HG02642 (cell line): Measurements from ENCODE around the gene PPFIBP2.
"Not testable (repeated sequence)": the region's sequence is repeated elsewhere in the genome, so short reads cannot be mapped to it uniquely, and the experiment has no call there.

Source experiments
- ATAC-seq: cut with Tn5 transposase; IDR thresholded peaks from one replicate; pipeline ENCODE4 v1.9.1; 2021; ENCODE audit warnings: mild to moderate bottlenecking; ENCODE audit not compliant: unreplicated experiment, poor library complexity

The PPFIBP2 gene

DNA sequence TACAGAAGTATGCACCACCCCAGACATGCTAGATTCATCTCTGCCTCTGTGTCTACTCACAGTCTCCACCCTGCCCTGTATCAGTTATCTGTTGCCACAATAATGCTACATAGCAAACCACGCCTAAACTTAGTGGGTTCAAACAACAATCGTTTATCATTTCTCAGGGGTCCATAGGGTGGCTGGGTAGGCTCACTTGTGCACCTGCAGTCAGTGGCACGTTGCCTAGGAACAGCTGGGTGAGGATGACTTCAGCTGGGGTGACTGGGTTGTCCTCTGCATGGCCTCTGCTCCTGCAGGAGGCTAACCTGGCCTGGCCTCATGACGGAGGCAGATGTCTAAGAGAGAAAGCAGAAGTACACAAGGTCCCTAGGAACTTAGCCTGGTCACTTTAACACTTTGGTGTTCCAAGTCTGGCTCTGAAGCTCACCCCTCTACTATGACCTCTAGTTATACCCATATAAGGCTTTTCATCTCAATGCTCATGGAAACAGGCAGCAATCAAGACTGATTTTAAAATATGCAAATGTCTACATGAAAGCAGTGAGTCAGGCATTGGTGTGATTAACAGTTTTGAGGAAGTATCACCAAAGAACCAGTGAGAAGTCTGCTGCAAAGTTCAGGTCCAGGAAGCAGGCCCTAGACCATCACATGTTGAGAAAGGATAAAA, 17.8 kb upstream of the PPFIBP2 start:
- ATAC-seq, result peak; percentile 88

DNA sequence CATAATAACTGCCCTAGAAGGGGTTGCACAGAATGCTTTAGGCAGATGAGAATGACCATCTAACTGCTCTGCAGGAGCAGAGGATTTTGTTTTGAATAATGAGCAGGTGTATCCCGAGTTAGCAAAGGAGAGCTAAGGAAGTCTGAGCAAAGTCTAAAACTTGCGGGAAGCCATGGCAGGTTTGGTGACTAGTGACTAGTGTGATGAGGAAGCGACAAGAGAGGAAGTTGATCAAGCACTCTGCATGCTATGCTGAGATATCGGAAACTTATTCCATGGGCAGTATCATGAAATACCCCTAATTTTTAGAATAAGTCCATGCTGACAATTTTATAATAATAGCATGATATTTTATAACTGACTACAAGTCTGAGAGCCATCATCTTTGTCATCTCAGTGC, 15.6 kb upstream of the PPFIBP2 start:
- ATAC-seq, result no peak

DNA sequence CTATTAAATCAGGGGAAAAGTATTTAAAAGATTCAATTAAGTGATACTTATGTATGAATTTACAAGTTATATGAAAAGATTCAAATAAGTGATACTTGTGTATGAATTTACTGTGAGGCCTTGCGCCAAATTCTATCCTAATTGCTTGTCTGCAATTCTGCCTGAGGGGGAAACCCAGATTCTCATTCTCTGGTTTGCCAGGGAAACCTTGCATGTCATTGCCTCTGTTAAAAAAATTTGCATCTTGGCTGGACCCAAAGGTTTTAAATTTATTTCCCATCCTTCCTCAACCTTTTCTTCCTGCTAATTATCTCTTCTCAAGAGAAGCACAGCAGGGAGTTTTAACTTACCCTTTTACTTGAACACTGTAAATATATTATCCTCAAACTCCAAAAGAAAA, 14.7 kb upstream of the PPFIBP2 start:
- no peak for ATAC-seq

DNA sequence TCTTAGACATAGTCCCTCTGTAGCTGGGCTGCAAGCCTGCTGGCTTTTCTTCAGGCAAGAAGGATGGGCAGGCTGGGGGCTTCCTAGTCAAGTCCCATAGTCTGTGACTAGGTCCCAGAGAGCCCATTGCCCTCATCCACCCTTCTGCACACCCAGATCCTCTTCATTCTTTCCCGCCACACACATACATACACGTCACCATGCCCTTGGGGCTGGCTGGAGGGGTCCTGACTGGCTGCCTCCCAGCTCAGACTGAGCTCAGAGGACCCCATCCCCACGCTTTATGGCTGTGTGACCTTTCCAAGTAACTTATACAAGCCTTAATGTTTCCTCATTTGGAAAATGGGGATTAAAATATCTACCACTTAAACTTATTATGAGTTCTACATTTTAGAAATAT, 13.5 kb upstream of the PPFIBP2 start:
- ATAC-seq, result no peak

DNA sequence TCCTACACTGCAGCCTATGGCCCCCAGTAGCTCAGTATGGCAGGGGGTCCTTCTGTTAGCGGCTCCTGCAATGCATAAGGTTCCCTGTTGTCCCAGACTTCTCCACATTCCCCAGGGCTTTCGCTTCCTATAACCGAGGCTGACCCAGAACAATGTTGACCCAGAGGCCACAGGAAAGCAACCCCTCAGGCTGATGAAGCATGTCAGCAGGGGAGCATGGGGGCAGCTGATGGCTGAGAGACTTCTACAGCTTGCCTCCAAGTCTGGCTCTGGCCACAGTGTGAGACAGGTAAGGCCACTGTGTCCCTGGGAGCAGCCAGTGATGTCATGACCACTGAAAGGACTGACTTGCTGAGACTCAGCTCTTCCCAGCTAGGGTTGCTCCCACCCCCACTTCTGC, 12.5 kb upstream of the PPFIBP2 start:
- no peak for ATAC-seq

DNA sequence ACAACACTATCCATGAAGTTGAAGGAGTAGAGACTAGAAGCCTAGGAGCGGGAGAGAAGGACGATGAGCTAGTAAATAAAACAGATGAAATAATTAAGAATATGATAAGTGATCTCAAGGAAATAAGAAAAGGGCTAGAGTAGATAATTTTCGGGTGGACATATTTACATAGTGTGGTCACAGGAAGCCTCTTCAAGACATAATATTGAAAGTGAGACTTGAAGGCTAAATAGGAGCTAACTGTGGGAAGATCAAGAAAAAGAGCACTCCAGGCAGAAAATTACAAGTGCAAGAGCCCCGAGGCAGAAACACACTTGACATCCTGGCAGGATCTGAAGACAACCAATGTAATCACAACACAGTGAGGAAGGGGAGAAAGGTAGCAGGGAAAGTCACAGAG, 11.9 kb upstream of the PPFIBP2 start:
- ATAC-seq, result peak; percentile 58

DNA sequence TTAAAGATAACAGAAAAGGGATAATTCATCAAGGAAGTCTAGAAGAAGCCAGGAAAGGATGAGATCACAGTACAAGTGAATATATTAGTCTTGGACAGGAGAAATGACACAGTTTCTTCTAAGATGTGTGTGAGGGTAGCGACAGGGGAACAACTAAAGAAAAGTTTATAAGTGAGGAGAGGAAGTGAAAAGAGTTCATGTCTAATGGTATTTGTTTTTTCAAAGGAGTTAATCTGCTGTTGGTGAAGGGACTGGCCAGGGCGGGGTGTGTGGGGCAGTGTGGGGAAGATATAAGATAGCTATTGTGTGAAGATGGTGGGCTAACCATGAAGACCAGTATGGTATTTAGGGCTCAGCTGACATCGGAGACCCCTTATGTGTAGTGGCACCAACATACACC, 7.6 kb upstream of the PPFIBP2 start:
- no peak for ATAC-seq

DNA sequence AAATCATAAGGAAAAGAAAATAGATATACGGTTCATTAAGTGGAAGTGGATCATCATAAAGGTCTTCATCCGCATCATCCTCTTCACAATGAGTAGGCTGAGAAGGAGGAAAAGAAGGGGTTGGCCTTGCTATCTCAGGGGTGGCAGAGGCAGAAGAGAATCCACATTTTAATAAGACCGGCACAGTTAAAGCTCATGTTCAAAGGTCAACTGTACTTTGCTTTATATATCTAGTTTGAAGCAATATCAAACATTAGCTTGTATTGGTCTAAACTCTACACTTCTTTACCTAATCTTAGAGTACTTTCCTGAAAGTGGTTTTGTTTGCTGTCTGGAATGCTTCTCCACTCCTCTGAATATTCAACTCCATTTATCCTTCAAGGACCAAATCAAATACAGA, 5.7 kb upstream of the PPFIBP2 start:
- no peak for ATAC-seq

DNA sequence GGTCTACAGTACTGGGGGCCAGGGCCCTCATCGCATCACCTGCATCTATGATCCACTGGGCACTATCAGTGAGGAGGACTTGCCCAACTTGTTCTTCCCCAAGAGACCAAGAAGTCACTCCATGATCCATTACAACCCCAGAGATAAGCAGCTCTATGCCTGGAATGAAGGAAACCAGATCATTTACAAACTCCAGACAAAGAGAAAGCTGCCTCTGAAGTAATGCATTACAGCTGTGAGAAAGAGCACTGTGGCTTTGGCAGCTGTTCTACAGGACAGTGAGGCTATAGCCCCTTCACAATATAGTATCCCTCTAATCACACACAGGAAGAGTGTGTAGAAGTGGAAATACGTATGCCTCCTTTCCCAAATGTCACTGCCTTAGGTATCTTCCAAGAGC, 3.8 kb upstream of the PPFIBP2 start:
- ATAC-seq, result no peak

DNA sequence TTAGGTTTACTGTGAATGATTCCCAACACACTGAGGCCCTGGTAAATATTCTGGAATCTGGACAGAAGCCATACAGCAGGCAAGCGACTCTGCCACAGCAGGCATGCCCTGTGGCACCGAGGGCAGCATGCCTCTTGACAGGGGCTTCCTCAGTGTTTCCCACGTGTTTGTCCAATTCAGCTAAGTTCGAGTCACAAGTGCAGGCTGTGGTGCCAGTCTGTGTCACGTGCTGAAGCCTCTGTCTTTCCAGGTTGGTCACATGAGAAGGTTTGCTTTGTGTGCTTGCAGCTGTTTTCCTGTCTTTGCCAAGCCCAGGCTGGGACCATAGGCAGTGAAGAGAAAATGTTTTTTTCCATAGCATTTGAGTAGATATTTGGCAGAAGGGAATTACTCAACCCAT, 2.4 kb upstream of the PPFIBP2 start:
- ATAC-seq, result no peak

DNA sequence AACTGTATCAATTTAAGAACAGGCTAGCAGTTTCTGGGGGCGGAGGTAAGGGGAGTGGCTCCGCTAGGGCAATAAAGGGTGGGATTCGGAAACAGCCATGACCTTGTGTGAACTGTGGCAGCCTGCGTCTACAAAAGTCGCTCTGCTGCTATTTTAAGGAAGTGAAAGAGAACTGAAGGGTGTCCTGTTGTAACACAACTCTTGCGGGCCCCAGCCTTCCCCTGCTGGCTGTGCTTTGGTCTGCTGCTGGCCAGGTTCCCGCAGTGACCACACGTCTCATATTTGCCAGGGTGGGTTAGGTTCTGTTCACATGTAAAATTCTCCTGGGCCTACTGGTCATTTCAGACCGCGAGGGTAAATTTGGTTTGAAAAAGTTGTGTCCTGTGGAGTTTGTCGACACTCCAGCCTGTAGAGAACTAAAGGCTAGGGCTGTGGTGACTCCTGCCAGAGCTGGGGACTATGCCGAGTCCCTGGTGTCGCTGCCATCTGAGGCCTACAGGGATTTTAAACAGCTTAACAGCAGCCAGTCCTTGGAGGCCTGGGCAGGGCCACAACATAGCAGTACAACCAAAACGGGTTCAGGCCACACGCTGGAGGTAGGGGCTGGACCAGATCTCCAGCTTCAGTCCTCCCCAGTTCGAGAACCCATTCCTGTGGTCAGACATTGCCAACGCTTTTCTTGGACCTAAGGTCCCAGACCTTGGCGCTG, 1.1 kb upstream of the PPFIBP2 start:
- ATAC-seq, result peak; percentile 54

DNA sequence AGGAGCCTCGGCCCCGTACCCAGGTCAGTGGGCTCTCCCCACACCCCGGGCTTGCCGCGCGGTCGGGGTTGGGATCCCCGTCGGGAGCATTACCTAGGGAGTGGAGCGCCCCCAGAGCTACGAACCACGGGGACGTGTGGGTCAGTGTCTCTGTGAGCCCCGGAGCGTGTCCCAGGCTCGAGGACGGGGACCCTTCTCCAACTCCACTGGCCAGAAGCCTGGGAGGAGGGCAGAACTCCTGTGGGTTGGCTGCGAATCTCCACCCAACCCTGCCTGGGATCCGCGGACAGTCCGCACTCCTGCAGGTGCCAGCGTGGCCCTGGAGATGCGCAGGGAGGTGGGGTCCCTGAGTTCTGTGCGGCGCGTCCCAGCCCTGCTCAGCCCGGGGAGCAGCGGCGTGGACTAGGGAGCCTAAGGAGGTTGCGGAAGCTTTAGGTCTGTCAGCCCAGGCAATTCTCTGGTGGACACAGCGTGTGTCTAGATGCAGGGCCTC, 346 bp downstream of the PPFIBP2 start:
- peak; percentile 19 for ATAC-seq

DNA sequence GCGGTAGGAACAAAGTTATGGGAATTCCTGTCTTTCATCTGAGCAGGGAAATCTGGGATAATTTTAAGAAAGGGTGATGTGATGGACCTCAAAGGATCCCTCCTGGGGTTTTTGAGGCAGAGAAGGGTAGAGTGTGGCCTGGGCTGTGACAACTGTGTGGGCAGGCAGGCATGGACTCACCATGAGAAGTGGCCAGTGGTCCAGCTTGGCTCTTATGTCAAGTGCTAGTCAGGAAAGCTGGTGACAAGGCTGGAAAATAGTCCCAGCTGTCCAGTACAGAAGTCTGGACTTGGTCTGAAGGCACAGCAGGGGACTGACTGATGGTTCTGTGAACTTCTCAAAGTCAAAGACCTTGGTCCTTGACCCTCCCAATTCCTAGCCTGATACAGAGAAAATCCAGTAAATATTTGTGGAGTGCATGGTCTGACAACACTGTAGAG, 1.7 kb downstream of the PPFIBP2 start:
- ATAC-seq, result no peak

DNA sequence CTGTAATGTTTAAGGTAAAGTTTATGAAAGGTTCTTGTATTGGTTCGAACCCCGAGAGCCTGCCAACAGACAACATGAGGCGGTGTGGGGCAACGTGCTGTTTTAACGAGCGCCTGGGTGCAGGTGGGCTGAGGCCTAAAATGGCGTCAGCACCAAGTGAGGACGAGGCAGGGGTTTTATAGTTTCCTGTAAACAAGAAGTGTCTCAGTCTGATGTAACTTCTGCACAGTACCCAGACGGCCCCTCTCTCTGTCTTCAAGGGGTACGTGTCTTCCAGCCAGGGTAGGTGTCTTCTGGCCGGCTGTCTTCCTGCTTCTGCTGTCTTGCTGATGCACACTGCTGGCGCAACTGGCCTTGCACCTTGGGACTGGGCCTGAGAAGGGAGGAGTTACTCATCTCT, 2.7 kb downstream of the PPFIBP2 start:
- ATAC-seq, result no peak

DNA sequence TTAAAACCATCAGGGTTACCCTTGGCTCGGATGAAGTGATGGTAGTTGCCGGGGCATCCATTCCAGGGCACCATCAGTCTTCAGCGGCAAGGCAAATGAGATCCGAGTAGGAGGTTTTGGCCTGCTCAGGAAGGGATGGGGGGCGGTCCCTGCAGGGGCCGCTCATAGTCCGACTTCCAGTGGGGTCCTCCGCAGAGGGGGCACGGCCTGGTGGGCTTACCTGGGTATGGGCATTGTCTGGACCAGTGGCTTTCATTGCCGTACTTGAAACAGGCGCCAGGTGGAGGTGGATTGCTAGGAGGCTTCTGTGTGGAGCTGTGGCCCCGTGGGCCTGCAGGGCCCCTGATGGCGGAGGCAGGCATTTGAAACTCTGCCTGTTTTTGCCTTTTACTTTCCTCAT, 3.9 kb downstream of the PPFIBP2 start:
- not testable (repeated sequence) for ATAC-seq

DNA sequence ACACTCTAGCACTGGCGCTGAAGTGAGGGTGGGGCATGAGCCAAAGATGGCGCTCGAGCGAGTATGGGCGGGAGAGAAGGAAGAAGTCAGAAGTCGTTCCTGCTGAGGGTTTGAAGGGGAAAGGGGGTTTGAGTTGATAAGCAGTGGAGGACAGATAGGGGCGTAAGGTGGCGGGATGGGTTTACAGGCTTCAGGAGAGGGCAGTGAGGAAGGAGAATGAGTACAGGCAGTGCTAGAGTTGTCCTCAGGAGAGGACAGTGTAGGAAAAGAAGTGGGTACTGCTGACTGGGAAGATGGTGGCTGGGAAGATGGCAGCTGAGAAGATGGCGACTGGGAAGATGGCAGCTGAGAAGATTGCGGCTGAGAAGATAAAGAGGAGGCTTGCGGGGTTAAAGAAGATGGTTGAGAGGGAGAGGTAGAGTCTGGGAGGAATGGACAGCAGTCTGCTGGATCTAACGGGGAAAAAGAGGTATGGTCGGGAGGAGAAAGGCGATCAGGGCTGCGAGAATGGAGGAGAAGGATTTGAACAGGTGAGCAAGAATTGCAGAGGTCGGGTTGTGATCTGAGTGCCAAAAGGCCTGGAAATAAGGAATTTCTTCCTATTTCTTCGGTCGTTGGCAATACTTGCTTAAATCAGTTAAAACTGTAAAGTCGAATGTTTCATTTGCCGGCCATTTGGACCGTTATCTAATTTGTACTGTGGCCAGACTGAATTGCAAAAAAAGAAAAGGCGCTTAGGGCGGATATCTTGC, 5.2 kb downstream of the PPFIBP2 start:
- ATAC-seq, result no peak

DNA sequence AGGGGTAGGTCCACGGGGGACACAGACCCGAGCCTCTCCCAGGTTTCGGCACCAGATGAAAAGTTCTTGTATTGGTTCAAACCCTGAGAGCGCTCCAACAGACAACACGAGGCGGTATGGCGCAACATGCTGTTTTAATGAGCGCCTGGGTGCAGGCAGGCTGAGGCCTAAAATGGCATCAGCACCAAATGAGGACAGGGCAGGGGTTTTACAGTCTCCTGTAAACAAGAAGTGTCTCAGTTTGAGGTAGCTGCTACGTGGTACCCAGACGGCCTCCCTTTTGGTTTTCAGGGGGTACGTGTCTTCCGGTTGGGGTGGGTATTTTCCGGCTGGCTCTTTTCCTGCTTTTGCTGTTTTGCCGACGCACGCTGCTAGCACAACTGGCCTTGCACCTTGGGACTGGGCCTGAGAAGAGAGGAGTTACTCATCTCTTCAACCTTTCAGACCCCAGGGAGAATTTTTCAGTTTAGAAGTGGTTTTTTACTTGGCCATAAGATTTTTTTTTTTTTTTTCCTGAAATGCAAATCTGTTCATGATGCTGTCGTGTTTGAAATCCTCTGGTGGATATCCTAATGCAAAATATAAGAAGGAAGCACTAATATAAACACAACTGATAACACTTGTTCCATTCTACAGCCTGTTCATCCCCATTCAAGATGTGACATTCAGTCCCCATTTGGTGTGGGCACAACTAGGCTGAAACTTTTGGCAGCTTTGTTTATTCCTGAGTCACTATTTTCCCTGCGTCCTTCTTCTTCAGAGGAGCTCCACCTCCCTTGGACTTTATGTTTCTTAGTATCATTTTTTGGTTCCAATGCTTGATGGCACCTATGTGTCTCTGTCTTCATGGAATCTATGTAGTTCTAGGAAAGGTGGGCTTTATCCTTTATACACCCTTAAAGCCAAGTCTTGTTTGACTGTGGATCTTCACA, 6.5 kb downstream of the PPFIBP2 start:
- peak; percentile 60 for ATAC-seq

DNA sequence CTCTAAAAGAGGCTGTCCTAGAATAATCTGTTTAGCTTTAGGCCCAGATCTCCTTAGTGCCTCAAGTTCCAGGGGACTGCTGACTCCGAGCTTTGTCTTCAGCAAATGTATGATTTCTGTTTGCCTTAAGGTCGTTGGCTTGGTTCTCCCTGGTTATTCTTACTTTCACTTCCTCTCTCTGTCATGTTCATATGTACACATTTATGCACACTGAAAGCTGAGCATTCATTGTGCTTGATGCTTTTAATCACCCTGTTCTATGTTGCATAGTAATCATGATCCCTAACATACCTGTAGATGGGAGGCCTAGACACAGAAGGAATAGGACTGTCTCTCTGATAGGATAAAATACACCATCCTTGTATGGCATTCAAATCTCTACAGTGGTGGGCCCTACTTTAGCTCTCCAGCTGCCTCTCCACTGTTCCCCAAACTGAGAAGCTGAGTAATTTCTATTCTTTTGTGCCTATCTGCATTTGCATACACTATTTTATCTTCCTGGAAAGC, 7.2 kb downstream of the PPFIBP2 start:
- peak; percentile 75 for ATAC-seq

DNA sequence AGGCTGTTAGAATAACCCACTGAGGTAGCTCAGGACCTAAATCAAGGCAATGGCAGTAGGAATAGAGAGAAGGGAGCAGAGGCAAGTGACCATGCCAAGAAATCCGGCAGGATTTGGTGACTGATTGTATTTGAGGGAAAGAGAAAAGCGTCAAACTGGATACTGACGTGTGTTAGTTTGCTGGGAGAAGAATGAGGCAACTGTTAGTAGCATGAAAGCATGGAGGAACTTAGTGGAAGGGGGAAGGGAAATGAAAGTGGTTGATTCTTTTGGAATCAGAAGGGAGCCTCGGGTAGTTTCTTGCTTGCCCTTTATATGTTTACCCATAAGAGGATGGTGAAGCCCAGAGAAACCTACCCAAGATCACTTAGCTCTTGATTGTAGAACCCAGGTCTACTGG, 8.3 kb downstream of the PPFIBP2 start:
- ATAC-seq, result no peak

DNA sequence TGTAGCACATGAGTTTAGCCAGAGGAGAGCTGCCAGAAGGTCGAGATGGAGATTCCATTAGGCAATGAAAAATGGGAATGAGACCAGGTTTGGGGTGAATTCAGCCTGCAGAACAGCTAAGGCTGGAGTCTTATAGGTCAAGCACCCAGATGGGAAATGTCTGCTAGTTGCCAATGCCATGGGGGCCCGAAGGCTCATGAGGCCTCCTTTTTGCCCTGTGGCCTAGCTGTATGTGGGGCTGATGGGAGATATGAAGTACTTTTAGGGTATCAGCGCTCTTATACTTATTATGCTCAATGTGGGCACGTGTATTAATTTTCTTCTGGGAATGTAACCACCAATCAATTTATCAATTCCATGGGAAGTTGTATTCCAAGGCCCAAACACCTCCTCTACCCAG, 8.7 kb downstream of the PPFIBP2 start:
- no peak for ATAC-seq
